GM23338 (cell line): Measurements from ENCODE around the gene PTH. TPM values are rescaled to one million over a fixed set of nuclear protein-coding genes. Genes with fewer than 3 reads are reported as not detected.

ENCODE experiments used
- ATAC-seq: fragments of 200-7000 bp; cut with Tn5 transposase; 3 replicates; pipeline ENCODE4 v1.9.1; 2020
- DNase-seq: peaks from one replicate; pipeline ENCODE4 v3.0.0-alpha.2; 2015; ENCODE audit warnings: low spot score
- H2AFZ ChIP-seq: fragments of 200-600 bp; sonication (generic); 2 replicates; pipeline ENCODE4 v1.8.0; 2016; ENCODE audit warnings: antibody characterized with exemption, mild to moderate bottlenecking, moderate library complexity
- H3F3A ChIP-seq: fragments of 200-600 bp; sonication (generic); replicated peaks from 2 replicates; pipeline ENCODE4 v1.8.0; 2017; ENCODE audit warnings: antibody characterized with exemption, mixed run types, low read depth
- H3K27ac ChIP-seq: fragments of 200-600 bp; sonication (generic); 2 replicates; pipeline ENCODE4 v1.6.1; 2016; ENCODE audit warnings: low read depth
- H3K27me3 ChIP-seq: fragments of 200-600 bp; sonication (generic); 2 replicates; pipeline ENCODE4 v1.8.0; 2016; ENCODE audit warnings: mild to moderate bottlenecking, mixed run types, moderate library complexity; ENCODE audit not compliant: insufficient read depth
- H3K36me3 ChIP-seq: fragments of 200-600 bp; sonication (generic); 2 replicates; pipeline ENCODE4 v1.8.0; 2016; ENCODE audit warnings: mild to moderate bottlenecking; ENCODE audit not compliant: insufficient read depth
- H3K4me1 ChIP-seq: fragments of 200-600 bp; sonication (generic); 2 replicates; pipeline ENCODE4 v1.8.0; 2016; ENCODE audit warnings: mild to moderate bottlenecking, moderate library complexity; ENCODE audit not compliant: insufficient read depth
- H3K4me2 ChIP-seq: fragments of 200-600 bp; sonication (generic); 2 replicates; pipeline ENCODE4 v1.7.1; 2017; ENCODE audit warnings: mixed run types
- H3K4me3 ChIP-seq: fragments of 200-600 bp; sonication (generic); 2 replicates; pipeline ENCODE4 v1.6.1; 2016; ENCODE audit warnings: mixed run types
- H3K79me2 ChIP-seq: fragments of 200-600 bp; sonication (generic); replicated peaks from 2 replicates; pipeline ENCODE4 v1.8.0; 2017; ENCODE audit warnings: mild to moderate bottlenecking; ENCODE audit not compliant: insufficient read depth
- H3K9me2 ChIP-seq: fragments of 200-600 bp; sonication (generic); 2 replicates; pipeline ENCODE4 v1.8.0; 2017; ENCODE audit not compliant: insufficient read depth
- H4K20me1 ChIP-seq: fragments of 200-600 bp; sonication (generic); replicated peaks from 2 replicates; pipeline ENCODE4 v1.8.0; 2017; ENCODE audit warnings: mild to moderate bottlenecking; ENCODE audit not compliant: insufficient read depth
- H3K27ac Mint-ChIP-seq: 2 replicates; pipeline ENCODE4 v1.8.0; 2020; ENCODE audit warnings: inconsistent platforms, mild to moderate bottlenecking, moderate library complexity, mixed read lengths
- H3K27me3 Mint-ChIP-seq: 3 replicates; pipeline ENCODE4 v1.8.0; 2022; ENCODE audit warnings: low read depth, mild to moderate bottlenecking, moderate library complexity, mixed read lengths, inconsistent platforms; ENCODE audit not compliant: insufficient read depth, poor library complexity
- H3K36me3 Mint-ChIP-seq: 3 replicates; pipeline ENCODE4 v1.8.0; 2021; ENCODE audit warnings: low read depth, mild to moderate bottlenecking, inconsistent platforms, moderate library complexity, mixed read lengths
- H3K4me1 Mint-ChIP-seq: 3 replicates; pipeline ENCODE4 v1.8.0; 2020; ENCODE audit warnings: mild to moderate bottlenecking, inconsistent platforms, mixed read lengths
- H3K4me3 Mint-ChIP-seq: 3 replicates; pipeline ENCODE4 v1.8.0; 2021; ENCODE audit warnings: moderate library complexity, mild to moderate bottlenecking, inconsistent platforms, mixed read lengths
- H3K9me3 Mint-ChIP-seq: 3 replicates; pipeline ENCODE4 v1.8.0; 2020; ENCODE audit warnings: moderate library complexity, mild to moderate bottlenecking, inconsistent platforms, mixed read lengths
- CREB1 ChIP-seq: fragments of 250-450 bp; sonication (Bioruptor Pico); IDR thresholded peaks from 2 replicates; pipeline ENCODE4 v1.5.0; 2020; ENCODE audit warnings: low read depth, mild to moderate bottlenecking, moderate library complexity
- CTCF ChIP-seq, 2 experiments: fragments of 200-600 bp in 1 of 2; sonication (generic) in 1 of 2; conservative IDR thresholded peaks; 2 replicates each; pipeline versions ENCODE4 v1.5.1 to v1.6.1; 2016 to 2017; ENCODE audit warnings: antibody characterized with exemption in 2 of 2, low read depth in 2 of 2, mild to moderate bottlenecking in 2 of 2, moderate library complexity in 1 of 2
- ETS1 ChIP-seq: IDR thresholded peaks from 2 replicates; pipeline ENCODE4 v1.6.1; 2016; ENCODE audit warnings: antibody characterized with exemption
- JUNB ChIP-seq: IDR thresholded peaks from one replicate; pipeline ENCODE4 v1.6.1; 2016; ENCODE audit warnings: antibody characterized with exemption; ENCODE audit not compliant: unreplicated experiment
- ZNF114 ChIP-seq: fragments of 250-450 bp; sonication (Bioruptor Pico); IDR thresholded peaks from 2 replicates; pipeline ENCODE4 v1.5.0; 2020; ENCODE audit warnings: mild to moderate bottlenecking, moderate library complexity
- ZNF331 ChIP-seq: fragments of 250-450 bp; sonication (Bioruptor Pico); IDR thresholded peaks from 2 replicates; pipeline ENCODE4 v1.5.0; 2020; ENCODE audit warnings: low read depth, mild to moderate bottlenecking, moderate library complexity
- ZNF462 ChIP-seq: fragments of 250-450 bp; sonication (Bioruptor Pico); IDR thresholded peaks from 2 replicates; pipeline ENCODE4 v1.5.0; 2020; ENCODE audit warnings: mild to moderate bottlenecking, moderate library complexity
- polyA plus RNA-seq: library from polyadenylated mRNA; unstranded; fragments of >200 nt; fragmentation: Nextera tagmentation; extraction: Ambion mirVana; gene quantifications from 2 replicates; pipeline ENCODE4 v1.2.1, GENCODE V29; 2016
- total RNA-seq: library from RNA; depleted of rRNA; stranded (reverse); fragments of >200 nt; shearing (Covaris generic); gene quantifications from 2 replicates; pipeline ENCODE4 v1.2.3, GENCODE V29; 2014

Gene PTH
- total and polyA plus RNA-seq, 2 experiments from 2014 or later: not detected

- no peak for TF ChIP-seq ZNF462 (CRISPR knock-in tag)
These were observed 15.6 kb downstream of the PTH start (continued) for GRCh38 chr11:13480198-13480597.

GRCh38 chr11:13479688-13480087 is 16.1 kb downstream of the PTH start:
- DNase-seq: no peak
- H4K20me1 ChIP-seq: no peaks in the 10 kb centered on the region
- H3K4me3 Mint-ChIP-seq: no peak overlapping the region
- H3K27ac Mint-ChIP-seq: no peak overlapping the region
- no peak overlapping the region for H2AFZ ChIP-seq
- H3K9me3 Mint-ChIP-seq: peaks cover 34% of the 10 kb centered on the region
- H3K4me1 Mint-ChIP-seq: no peaks in the 10 kb centered on the region
- peaks cover 7% of the 10 kb centered on the region; the same call in 1 of the 3 replicates for H3K36me3 Mint-ChIP-seq
- H3K4me3 ChIP-seq: no peak overlapping the region
- H3K4me2 ChIP-seq: no peak overlapping the region
- no peaks in the 10 kb centered on the region for H3K27me3 Mint-ChIP-seq
- no peaks in the 10 kb centered on the region for H3K79me2 ChIP-seq
- H3K9me2 ChIP-seq: no peaks in the 10 kb centered on the region
- ATAC-seq: no peak
- no peaks in the 10 kb centered on the region for H3K4me1 ChIP-seq
- no peaks in the 10 kb centered on the region; the same call in 1 of the 2 replicates for H3K36me3 ChIP-seq
- no peak overlapping the region for H3K27ac ChIP-seq
- no peaks in the 10 kb centered on the region for H3K27me3 ChIP-seq
- H3F3A ChIP-seq: no peaks in the 10 kb centered on the region
- TF ChIP-seq CREB1 (CRISPR knock-in tag) (no peak), ZNF331 (CRISPR knock-in tag) (no peak), JUNB (no peak), CTCF (conservative IDR thresholded peaks at IDR 0.05; ENCODE audit: low read depth in 2 of 2) (no peak), ZNF114 (no peak), ZNF462 (CRISPR knock-in tag) (no peak), ETS1 (no peak)
